HEK293T (cell line): Measurements from ENCODE around the gene CCDC141.

Experiments
- ARNT ChIP-seq: fragments of 450-650 bp; IDR thresholded peaks from 2 replicates; pipeline ENCODE4 v1.6.1; 2017; ENCODE audit warnings: mild to moderate bottlenecking
- BHLHE40 ChIP-seq: fragments of 450-650 bp; IDR thresholded peaks from 2 replicates; pipeline ENCODE4 v1.6.1; 2016; ENCODE audit warnings: mild to moderate bottlenecking, moderate library complexity, borderline replicate concordance
- ELF4 ChIP-seq: fragments of 450-650 bp; IDR thresholded peaks from 2 replicates; pipeline ENCODE4 v1.6.1; 2017; ENCODE audit warnings: antibody characterized with exemption
- FOXA1 ChIP-seq: fragments of 450-650 bp; IDR thresholded peaks from 2 replicates; pipeline ENCODE4 v1.6.1; 2016; ENCODE audit warnings: mild to moderate bottlenecking
- FOXK2 ChIP-seq: fragments of 450-650 bp; IDR thresholded peaks from 2 replicates; pipeline ENCODE4 v1.6.1; 2016; ENCODE audit warnings: mild to moderate bottlenecking
- FOXM1 ChIP-seq: fragments of 450-650 bp; IDR thresholded peaks from 2 replicates; pipeline ENCODE4 v1.6.1; 2017; ENCODE audit warnings: mild to moderate bottlenecking, borderline replicate concordance
- HDGF ChIP-seq: fragments of 450-650 bp; IDR thresholded peaks from 2 replicates; pipeline ENCODE4 v1.6.1; 2017; ENCODE audit warnings: antibody characterized with exemption, borderline replicate concordance
- NFRKB ChIP-seq: fragments of 450-650 bp; IDR thresholded peaks from 2 replicates; pipeline ENCODE4 v1.6.1; 2016; ENCODE audit warnings: mild to moderate bottlenecking, moderate library complexity
- PKNOX1 ChIP-seq: fragments of 450-650 bp; IDR thresholded peaks from 2 replicates; pipeline ENCODE4 v1.6.1; 2016
- SP1 ChIP-seq: fragments of 450-650 bp; IDR thresholded peaks from 2 replicates; pipeline ENCODE4 v1.6.1; 2017
- SUZ12 ChIP-seq: fragments of 450-650 bp; IDR thresholded peaks from 2 replicates; pipeline ENCODE4 v1.6.1; 2016; ENCODE audit warnings: mild to moderate bottlenecking
- TARDBP ChIP-seq: fragments of 450-650 bp; IDR thresholded peaks from 2 replicates; pipeline ENCODE4 v1.6.1; 2016
- ZNF384 ChIP-seq: fragments of 450-650 bp; IDR thresholded peaks from 2 replicates; pipeline ENCODE4 v1.6.1; 2016

DNA sequence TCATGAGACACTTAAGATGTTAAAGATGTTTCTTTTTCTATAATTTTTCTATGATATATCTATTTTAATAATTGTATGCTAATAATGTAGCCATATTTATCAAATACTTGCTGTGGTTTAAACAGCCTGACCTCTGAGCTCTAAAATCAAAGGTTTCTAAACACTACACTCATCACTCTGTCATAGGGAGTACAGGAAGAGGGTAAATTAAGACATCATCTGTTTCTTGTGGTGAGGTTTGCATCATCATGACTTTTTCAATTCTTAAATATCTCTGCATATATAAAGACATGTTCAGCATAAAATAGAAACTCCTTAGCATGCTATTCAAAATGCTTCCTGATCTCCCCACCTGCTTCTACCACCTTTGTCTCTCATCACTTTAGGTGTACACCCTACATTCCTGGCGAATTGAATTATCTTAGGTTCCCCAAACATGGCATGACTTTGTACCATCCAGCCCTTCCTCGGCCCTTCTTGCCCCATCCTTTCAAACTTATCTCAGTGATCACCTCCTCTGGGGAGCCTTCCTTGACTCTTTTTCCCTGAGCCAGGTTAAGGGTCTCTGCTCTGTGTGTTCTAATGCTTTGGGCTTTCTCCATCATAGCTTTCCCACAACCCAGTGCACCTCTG is 137.4 kb downstream of the CCDC141 start:
- TF ChIP-seq SP1 (no peak), TARDBP (no peak), ZNF384 (no peak), NFRKB (no peak), HDGF (no peak), ARNT (no peak), FOXK2 (no peak), FOXM1 (no peak), ELF4 (no peak), FOXA1 (no peak), PKNOX1 (no peak), BHLHE40 (no peak), SUZ12 (no peak)
